NCI-H526 (cell line): ENCODE measurements around the gene ADCY7.

Experiments used
- DNase-seq, 2 experiments: peaks; one replicate each; lab custom pipeline; 2025; lab: John Stamatoyannopoulos, UW

Gene ADCY7

GRCh38 chr16:50313596-50314478 lies 47.5 kb downstream of the ADCY7 start:
- peak in 1 of 2 experiments; percentile 58 for DNase-seq

DNA sequence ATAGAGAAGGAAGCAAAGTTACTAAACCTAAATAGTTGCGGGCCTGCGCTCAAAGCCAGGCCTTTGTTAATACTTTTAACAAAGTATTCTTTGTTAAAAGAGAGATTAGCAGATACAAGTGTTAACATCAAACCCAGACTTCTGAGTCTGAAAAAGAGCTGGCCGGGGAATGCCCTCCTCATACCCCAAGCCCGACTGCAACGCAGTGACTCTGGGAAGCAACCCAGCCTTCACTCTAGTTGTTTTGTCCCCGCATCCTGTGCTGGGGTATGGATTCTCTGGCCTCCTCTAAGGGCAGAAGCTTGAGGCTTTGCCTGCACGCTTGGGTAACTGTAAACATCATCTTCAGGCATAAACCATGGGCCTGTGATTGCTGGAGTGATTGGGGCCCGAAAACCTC lies 48.3 kb downstream of the ADCY7 start:
- peak in 1 of 2 experiments; percentile 39 for DNase-seq

DNA sequence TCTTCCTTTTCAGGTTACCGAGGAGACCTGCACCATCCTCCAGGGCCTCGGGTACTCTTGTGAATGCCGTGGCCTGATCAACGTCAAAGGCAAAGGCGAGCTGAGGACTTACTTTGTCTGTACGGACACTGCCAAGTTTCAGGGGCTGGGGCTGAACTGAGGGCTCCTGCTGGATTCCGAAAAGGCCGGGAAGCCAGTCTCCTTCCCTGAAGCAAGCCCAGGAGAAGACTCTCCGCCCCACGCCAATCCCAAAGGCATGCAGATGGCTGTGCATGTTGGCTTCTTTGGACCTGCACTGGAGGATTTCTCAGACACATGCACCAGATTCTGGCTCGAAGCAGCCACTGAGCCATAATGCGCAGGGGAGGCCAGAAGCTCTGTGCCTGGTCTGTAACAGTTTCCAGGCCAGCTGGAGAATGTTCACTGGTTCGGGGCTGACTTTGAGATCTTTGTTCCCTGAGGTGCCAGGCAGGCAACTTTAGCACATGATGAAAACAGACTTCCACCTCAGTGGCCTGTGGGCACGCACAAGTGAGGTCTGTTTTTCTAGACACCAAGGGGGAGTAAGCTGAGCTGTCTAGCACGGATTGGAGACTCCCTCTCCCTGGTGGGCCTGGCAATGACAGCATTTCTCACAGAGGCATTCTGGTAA lies 49.1 kb downstream of the ADCY7 start:
- no peak for DNase-seq

- DNase-seq = no peak
Measured at GRCh38 chr16:50316102-50316847, 49.9 kb downstream of the ADCY7 start.

GRCh38 chr16:50316848-50317630 lies 50.7 kb downstream of the ADCY7 start:
- peak; percentile 21 to 50 for DNase-seq

- DNase-seq = no peak
Measured at GRCh38 chr16:50318796-50319578, 52.6 kb downstream of the ADCY7 start.

DNA sequence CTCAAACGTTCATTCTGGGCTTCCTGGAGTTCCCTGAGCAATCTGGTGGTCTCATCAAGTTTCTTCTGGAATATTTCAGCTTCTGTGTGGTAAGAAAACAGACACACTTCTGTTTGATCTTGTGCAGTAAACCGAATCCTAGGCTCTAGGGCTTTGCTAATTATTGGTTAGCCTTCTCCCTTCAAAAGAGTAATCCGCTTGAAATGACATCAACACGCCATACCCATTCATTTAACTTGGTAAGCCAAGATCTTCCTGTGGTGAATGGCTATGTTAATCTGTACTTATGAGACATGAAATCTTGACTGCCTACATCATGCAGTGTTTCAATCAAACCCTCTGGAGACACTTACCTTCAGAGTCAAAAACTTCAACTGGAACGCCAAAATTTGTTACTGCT lies 54.0 kb downstream of the ADCY7 start:
- DNase-seq = no peak

DNA sequence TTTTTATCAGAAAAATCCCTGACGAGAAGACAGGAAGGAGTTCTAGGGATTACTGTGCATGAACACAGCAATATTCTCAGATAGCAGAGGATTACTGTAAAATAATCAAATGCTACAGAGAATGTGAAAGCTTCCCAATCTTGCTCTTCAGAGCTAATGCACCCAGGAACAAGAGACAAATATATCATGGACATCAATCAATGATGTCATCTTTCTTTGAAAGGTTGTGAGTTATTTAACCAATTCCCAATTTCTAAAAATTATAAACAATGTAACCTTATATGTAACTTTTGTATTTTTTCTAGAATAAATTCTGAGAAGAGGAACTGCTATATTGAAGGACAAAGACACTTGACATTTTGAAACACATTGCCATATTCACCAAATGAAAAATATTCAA lies 56.0 kb downstream of the ADCY7 start:
- DNase-seq = no peak

- no peak for DNase-seq
Measured at GRCh38 chr16:50323335-50324011, 57.1 kb downstream of the ADCY7 start.

GRCh38 chr16:50324345-50324744 lies 58.0 kb downstream of the ADCY7 start:
- no peak for DNase-seq

- DNase-seq = no peak
Measured at GRCh38 chr16:50326264-50326663, 59.9 kb downstream of the ADCY7 start.

GRCh38 chr16:50326835-50327465 lies 60.6 kb downstream of the ADCY7 start:
- peak in 1 of 2 experiments; percentile 35 for DNase-seq

- no peak for DNase-seq
Measured at GRCh38 chr16:50329446-50330189, 63.3 kb downstream of the ADCY7 start.

DNA sequence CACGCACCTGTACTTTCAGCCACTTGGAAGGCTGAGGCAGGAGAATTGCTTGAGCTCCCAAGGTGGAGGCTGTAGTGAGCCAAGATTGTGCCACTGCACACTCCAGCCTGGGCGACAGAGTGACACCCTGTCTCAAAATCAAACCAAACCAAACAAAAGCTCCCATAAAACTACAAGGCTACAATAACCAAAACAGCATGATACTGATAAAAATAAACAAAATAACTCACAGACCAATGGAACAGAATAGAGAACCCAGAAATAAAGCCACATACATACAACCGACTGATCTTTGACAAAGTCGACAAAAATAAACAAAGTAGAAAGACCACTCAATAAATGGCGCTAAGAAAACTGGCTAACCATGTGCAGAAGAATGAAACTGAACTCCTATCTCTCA lies 65.2 kb downstream of the ADCY7 start:
- no peak for DNase-seq

- no peak for DNase-seq
Measured at GRCh38 chr16:50332599-50332998, 66.2 kb downstream of the ADCY7 start.

- peak in 1 of 2 experiments; percentile 37 for DNase-seq
Measured at GRCh38 chr16:50334106-50334975, 68.0 kb downstream of the ADCY7 start.

GRCh38 chr16:50335196-50335958 lies 69.0 kb downstream of the ADCY7 start:
- no peak for DNase-seq
